ENCODE data around the gene LAMA2. TPM values are rescaled to one million over a fixed set of nuclear protein-coding genes. Genes with fewer than 3 reads are reported as not detected.
"Not testable (repeated sequence)": the region's sequence is repeated elsewhere in the genome, so short reads cannot be mapped to it uniquely, and the experiment has no call there.

LAMA2 gene
- polyA plus RNA-seq, 3 donors = not detected

DNA sequence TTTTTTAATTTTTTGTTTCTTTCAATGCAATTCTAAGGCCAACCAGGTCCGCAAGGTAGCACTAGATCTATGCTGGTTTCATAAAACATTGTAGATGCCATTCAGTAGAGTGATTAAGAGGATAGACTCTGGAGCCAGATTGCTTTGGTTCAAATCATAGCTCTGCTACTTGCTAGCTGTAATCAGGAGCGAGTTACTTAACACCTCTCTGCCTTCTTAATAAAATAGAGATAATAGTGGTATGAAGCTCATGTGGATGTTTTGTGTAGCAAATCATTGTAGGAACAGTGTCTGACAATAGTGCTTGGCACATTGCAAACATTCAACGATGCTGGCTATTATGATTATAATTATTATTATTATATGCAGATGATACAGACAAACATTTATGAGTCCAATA, 164.9 kb downstream of the LAMA2 start:
- no peak for DNase-seq
- H3K36me3 Mint-ChIP-seq = no peaks in the 10 kb centered on the region
- no peak overlapping the region for H3K4me3 Mint-ChIP-seq
- no peaks in the 10 kb centered on the region for H4K20me1 ChIP-seq (ENCODE audit: insufficient read depth, low read length)
- no peak overlapping the region for H3K9ac ChIP-seq (ENCODE audit: insufficient read depth, low read length, poor library complexity, severe bottlenecking)
- TF ChIP-seq, protein P1, sequence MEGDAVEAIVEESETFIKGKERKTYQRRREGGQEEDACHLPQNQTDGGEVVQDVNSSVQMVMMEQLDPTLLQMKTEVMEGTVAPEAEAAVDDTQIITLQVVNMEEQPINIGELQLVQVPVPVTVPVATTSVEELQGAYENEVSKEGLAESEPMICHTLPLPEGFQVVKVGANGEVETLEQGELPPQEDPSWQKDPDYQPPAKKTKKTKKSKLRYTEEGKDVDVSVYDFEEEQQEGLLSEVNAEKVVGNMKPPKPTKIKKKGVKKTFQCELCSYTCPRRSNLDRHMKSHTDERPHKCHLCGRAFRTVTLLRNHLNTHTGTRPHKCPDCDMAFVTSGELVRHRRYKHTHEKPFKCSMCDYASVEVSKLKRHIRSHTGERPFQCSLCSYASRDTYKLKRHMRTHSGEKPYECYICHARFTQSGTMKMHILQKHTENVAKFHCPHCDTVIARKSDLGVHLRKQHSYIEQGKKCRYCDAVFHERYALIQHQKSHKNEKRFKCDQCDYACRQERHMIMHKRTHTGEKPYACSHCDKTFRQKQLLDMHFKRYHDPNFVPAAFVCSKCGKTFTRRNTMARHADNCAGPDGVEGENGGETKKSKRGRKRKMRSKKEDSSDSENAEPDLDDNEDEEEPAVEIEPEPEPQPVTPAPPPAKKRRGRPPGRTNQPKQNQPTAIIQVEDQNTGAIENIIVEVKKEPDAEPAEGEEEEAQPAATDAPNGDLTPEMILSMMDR (IDR thresholded peaks at IDR 0.05) = no peak
- intact Hi-C loops (cut with micrococcal nuclease) = no loop called here
- no peak overlapping the region for H3K27ac ChIP-seq (ENCODE audit: low read depth in 1 of 2, low read length in 2 of 2)
- no peaks in the 10 kb centered on the region for H3K4me1 Mint-ChIP-seq
- no peaks in the 10 kb centered on the region for H3K4me1 ChIP-seq (ENCODE audit: control insufficient read depth in 1 of 2, insufficient read depth in 2 of 2, low read length in 2 of 2)
- no peaks in the 10 kb centered on the region for H3K27me3 ChIP-seq (ENCODE audit: control insufficient read depth in 2 of 2, insufficient read depth in 2 of 2, low read length in 2 of 2)
- WGBS (ENCODE audit: insufficient coverage) = 100% methylated on average over 1 of the region's 3 CpGs
- H3K27ac Mint-ChIP-seq = no peak overlapping the region
- no peak overlapping the region for H3K4me3 ChIP-seq (replicated peaks in 1 of 3; ENCODE audit: low read depth in 2 of 3, low read length in 3 of 3)
- H2AFZ ChIP-seq (ENCODE audit: insufficient read depth, low read depth, low read length, poor library complexity, severe bottlenecking) = no peak overlapping the region
- no peaks in the 10 kb centered on the region for H3K79me2 ChIP-seq (ENCODE audit: insufficient read depth, low read length)
- H3K9me3 ChIP-seq (replicated peaks in 1 of 2; ENCODE audit: control insufficient read depth in 1 of 2, insufficient read depth in 1 of 2, low read length in 2 of 2) = no peaks in the 10 kb centered on the region
- no peaks in the 10 kb centered on the region for H3K27me3 Mint-ChIP-seq (ENCODE audit: low read depth in 3 of 3)
- H3K9me3 Mint-ChIP-seq = peaks cover 0 to 12% (median 4%) of the 10 kb centered on the region in 7 donors
- H3K36me3 ChIP-seq (replicated peaks in 1 of 2; ENCODE audit: control insufficient read depth in 1 of 2, insufficient read depth in 2 of 2, low read length in 2 of 2) = no peaks in the 10 kb centered on the region
- H3K4me2 ChIP-seq (replicated peaks; ENCODE audit: extremely low read depth, low read length, poor library complexity, severe bottlenecking) = no peak overlapping the region

DNA sequence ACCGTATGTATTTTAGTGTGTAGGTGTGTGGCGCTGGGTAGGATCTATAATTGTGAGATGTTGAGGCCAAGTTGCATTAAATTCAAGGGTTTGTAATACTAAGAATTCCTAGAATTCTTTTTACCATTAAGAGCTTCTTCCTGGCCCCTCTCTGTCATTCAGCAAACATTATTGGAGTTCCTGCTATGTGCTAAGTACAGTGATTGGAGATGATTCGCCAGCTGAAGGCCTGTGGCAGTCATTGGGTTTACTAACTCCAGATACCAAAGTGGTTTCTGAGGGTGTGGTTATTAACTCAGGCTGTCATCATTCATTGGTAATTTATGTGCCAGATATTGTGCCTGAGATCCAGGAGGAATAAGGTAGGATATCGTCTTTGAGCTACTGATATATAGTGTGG, 167.1 kb downstream of the LAMA2 start:
- DNase-seq = no peak
- Mint-ChIP-seq H3K36me3 (no peaks in the 10 kb centered on the region), H3K4me1 (no peaks in the 10 kb centered on the region), H3K4me3 (no peak overlapping the region), H3K9me3 (peaks cover 0 to 11% (median 4%) of the 10 kb centered on the region in 7 donors), H3K27ac (no peak overlapping the region), H3K27me3 (ENCODE audit: low read depth in 3 of 3) (no peaks in the 10 kb centered on the region)
- H3K9ac ChIP-seq (ENCODE audit: insufficient read depth, low read length, poor library complexity, severe bottlenecking) = no peak overlapping the region
- H3K4me3 ChIP-seq (replicated peaks in 1 of 3; ENCODE audit: low read depth in 2 of 3, low read length in 3 of 3) = no peak overlapping the region
- no peak overlapping the region for H3K27ac ChIP-seq (ENCODE audit: low read depth in 1 of 2, low read length in 2 of 2)
- WGBS (ENCODE audit: insufficient coverage) = 92% methylated on average over 2 of the region's 4 CpGs
- no peaks in the 10 kb centered on the region for H3K27me3 ChIP-seq (ENCODE audit: control insufficient read depth in 2 of 2, insufficient read depth in 2 of 2, low read length in 2 of 2)
- TF ChIP-seq, protein P1 (IDR thresholded peaks at IDR 0.05) = no peak
- H3K36me3 ChIP-seq (replicated peaks in 1 of 2; ENCODE audit: control insufficient read depth in 1 of 2, insufficient read depth in 2 of 2, low read length in 2 of 2) = no peaks in the 10 kb centered on the region
- no peaks in the 10 kb centered on the region for H3K4me1 ChIP-seq (ENCODE audit: control insufficient read depth in 1 of 2, insufficient read depth in 2 of 2, low read length in 2 of 2)
- no peaks in the 10 kb centered on the region for H4K20me1 ChIP-seq (ENCODE audit: insufficient read depth, low read length)
- no peaks in the 10 kb centered on the region for H3K79me2 ChIP-seq (ENCODE audit: insufficient read depth, low read length)
- intact Hi-C loops (cut with micrococcal nuclease) = no loop called here
- no peak overlapping the region for H3K4me2 ChIP-seq (replicated peaks; ENCODE audit: extremely low read depth, low read length, poor library complexity, severe bottlenecking)
- no peaks in the 10 kb centered on the region for H3K9me3 ChIP-seq (replicated peaks in 1 of 2; ENCODE audit: control insufficient read depth in 1 of 2, insufficient read depth in 1 of 2, low read length in 2 of 2)
- H2AFZ ChIP-seq (ENCODE audit: insufficient read depth, low read depth, low read length, poor library complexity, severe bottlenecking) = no peak overlapping the region

DNA sequence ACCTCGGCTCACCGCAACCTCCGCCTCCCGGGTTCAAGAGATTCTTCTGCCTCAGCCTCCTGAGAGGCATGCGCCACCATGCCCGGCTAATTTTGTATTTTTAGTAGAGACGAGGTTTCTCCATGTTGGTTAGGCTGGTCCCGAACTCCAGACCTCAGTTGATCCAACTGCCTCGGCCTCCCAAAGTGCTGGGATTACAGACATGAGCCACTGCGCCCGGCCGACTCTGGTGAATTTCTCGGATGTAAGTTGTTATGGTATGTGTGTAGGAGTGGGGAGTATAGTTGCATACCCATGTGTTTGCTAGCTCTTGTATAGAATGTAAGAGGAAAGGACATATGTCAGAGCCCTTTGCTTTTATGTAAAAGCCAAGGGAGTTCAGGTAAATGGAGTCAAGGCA, 170.2 kb downstream of the LAMA2 start:
- H2AFZ ChIP-seq (ENCODE audit: insufficient read depth, low read depth, low read length, poor library complexity, severe bottlenecking); intact Hi-C loops (cut with micrococcal nuclease); H3K4me2 ChIP-seq (replicated peaks; ENCODE audit: extremely low read depth, low read length, poor library complexity, severe bottlenecking); H3K9me3 ChIP-seq (replicated peaks in 1 of 2; ENCODE audit: control insufficient read depth in 1 of 2, insufficient read depth in 1 of 2, low read length in 2 of 2); H3K9me3 Mint-ChIP-seq; H3K4me3 Mint-ChIP-seq; H3K27me3 Mint-ChIP-seq (ENCODE audit: low read depth in 3 of 3); DNase-seq; H3K9ac ChIP-seq (ENCODE audit: insufficient read depth, low read length, poor library complexity, severe bottlenecking); H3K79me2 ChIP-seq (ENCODE audit: insufficient read depth, low read length); H3K4me1 Mint-ChIP-seq; H3K27ac ChIP-seq (ENCODE audit: low read depth in 1 of 2, low read length in 2 of 2); H3K36me3 ChIP-seq (replicated peaks in 1 of 2; ENCODE audit: control insufficient read depth in 1 of 2, insufficient read depth in 2 of 2, low read length in 2 of 2); H3K27me3 ChIP-seq (ENCODE audit: control insufficient read depth in 2 of 2, insufficient read depth in 2 of 2, low read length in 2 of 2); H3K4me1 ChIP-seq (ENCODE audit: control insufficient read depth in 1 of 2, insufficient read depth in 2 of 2, low read length in 2 of 2); H3K4me3 ChIP-seq (replicated peaks in 1 of 3; ENCODE audit: low read depth in 2 of 3, low read length in 3 of 3); H3K36me3 Mint-ChIP-seq; H3K27ac Mint-ChIP-seq; H4K20me1 ChIP-seq (ENCODE audit: insufficient read depth, low read length): not testable (repeated sequence)
- WGBS (ENCODE audit: insufficient coverage) = 97% methylated on average over 10 of the region's 13 CpGs
